HG02571 (cell line): ENCODE data around the gene AP1G1.
"Not testable (repeated sequence)": the region's sequence is repeated elsewhere in the genome, so short reads cannot be mapped to it uniquely, and the experiment has no call there.

Source experiments
- ATAC-seq: cut with Tn5 transposase; IDR thresholded peaks from one replicate; pipeline ENCODE4 v1.9.1; 2021; ENCODE audit warnings: mild to moderate bottlenecking, moderate library complexity; ENCODE audit not compliant: unreplicated experiment

AP1G1 gene

DNA sequence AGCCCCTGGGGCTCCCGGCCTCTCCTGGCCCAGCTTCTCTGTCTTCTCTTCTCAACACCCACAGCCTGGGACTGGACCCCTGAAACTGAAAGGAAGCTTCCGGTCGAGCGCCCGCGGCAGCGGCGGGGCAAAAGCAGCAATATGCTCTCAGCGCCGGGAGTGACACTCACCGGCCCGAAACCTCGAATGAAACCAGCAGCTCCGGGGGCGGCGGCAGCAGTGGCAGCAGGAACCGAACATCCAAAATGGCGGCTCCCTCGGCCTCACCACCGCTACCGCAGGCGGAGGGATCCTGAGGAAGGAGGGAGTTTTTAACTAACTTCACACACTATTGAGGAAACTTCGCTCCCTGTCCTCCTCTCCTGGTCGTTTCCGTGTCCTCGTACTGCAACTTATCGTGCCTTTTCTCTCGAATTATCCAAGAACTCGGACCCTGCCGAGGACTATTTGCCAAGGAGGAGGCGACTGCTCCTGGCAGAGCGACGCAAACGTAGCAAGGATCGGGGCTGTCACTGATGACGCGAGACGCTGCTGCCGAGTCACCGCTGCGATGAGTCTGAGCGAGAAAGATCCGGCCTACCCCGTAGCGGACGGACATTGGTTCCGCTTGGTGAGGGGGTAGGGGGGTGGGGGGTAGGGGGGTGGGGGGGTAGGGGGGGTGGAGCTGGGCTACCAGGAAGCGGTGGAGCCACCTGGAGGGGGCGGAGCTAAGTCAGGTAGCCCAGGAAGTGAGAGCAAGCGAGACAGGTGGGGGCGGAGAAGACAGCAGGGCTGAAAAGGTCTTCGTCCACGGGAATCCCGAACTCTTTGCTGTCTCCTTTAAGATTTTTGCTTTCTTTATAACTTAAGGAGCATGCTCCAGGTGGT lies at the start of gene AP1G1:
Gene AP1G1 (minus strand): TSS at position 242 of the 867 bp plus-strand sequence. CDS start 19,355 bp downstream, outside the sequence.
- ATAC-seq: peak; percentile 70

- no peak for ATAC-seq
Observed at GRCh38 chr16:71855937-71856662, 47.5 kb upstream of the AP1G1 start.

DNA sequence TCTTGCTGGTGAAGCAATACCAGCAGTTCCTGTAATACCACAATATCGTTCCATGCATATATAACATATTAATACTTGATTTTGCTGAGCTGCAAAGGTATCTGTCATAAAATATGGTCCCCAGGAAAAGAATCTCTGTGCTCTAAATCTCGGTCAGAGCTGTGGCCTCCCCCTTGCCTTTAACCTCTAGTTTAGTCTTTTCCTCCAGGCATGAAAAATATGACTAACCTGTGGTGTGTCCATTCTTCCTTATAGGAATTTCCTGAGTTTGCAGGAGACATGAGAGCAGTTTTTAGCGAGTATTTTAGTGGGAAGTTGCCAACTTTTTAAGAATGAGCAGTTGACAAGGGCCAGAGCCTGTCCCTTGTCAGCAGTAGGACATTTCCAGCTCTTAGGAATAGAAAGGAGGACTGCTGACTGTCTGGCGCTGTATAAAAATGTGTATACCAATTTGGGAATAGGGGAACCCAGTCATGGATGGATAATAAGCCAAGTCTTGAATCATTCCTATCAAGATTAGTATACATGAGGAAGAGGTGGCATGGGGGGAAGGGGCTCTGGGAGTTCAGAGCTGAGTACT lies 45.8 kb upstream of the AP1G1 start:
- no peak for ATAC-seq

DNA sequence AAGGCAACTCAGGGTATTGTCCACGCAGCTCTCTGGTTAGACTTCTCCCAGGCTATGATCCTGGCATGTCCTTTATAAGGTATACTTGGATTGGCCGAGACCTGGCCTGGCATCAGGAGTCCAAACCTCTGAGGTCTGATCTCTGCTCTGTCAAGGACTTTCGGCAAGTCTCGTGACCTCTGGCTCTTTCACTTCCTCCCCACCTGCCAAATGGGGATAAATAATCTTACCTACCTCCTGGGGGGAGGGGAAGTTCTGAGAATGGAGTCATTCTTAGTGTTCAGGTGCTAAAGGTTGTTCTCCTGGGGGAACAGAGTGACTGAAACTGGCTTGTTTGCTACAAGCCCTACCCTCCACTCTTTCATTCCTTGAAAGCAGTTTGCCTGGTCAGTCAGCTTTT lies 44.8 kb upstream of the AP1G1 start:
- ATAC-seq: peak; percentile 70

DNA sequence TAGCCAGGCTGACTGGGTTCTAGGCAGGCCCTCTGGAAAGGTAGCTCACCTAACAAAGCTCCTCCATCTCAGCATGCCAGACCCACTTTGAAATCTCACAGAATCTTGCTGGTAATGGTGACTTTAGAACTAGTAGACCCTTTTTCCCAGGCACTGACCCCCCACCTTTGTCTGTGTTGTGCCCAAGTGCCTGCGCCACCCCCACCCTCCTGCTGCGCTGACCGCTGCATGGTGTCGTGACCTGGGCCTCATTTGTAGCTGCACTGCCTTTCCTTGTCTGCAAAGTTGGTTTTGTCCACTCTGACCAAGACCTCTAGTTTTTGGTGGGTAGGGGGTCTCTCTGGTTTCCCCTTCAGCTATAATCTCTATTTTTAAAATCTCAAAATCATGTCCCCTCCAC lies 43.9 kb upstream of the AP1G1 start:
- no peak for ATAC-seq

DNA sequence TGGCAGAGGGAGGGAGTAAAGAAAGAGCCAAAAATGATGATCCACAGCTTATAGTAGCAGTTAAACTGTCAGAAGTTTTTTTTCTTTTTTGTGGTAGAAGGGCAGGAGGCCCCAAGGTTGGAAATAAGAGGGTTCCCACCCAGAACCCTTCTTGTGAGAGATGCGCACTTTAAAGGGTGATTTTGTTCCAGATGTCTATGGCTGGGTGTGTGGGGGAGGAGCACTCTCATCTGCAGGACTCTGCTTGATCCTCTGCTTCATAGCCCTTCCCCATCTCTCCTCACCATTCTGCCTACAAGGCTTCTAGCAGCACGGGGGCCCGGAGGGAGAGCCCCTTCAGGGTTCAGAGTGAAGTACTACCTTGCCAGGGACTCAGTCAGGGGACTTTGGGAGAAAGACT lies 43.5 kb upstream of the AP1G1 start:
- no peak for ATAC-seq

DNA sequence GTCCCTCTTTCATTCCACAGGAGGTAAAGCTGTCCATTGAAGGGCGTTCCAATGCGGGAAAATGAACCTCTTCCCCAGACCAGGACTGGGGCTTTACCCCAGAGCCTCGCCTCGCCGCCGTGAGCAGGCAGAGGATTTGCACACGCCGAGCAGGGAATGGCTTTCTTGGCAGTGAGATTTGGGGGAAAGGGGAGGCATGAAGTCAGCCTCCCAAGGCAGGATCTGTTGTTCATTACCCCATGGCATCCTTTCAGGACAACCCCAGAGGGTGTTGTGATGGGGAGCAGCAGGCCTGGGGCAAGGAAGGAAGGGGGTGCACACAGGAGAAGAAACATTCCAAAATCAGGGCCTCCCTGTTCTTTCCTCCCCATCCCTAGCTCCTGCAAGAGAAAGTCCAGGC lies 43.1 kb upstream of the AP1G1 start:
- no peak for ATAC-seq

DNA sequence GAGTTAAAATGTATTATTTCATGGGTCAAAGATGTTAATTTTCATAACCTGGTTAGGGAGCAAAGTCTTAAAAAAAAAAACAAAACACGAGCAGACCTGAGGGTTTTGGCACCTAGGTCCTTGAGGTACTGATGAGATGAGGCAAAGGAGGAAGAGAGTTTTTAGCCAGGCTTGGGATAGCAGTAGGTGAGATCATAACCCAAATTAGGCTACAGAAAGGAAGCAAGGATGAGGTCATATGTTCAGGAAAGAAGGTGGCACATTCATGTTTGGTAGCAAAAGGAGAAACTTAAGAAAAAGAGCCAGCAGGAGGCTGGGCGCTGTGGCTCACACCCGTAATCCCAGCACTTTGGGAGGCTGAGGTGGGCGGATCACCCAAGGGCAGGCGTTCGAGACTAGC lies 40.0 kb upstream of the AP1G1 start:
- ATAC-seq: no peak

DNA sequence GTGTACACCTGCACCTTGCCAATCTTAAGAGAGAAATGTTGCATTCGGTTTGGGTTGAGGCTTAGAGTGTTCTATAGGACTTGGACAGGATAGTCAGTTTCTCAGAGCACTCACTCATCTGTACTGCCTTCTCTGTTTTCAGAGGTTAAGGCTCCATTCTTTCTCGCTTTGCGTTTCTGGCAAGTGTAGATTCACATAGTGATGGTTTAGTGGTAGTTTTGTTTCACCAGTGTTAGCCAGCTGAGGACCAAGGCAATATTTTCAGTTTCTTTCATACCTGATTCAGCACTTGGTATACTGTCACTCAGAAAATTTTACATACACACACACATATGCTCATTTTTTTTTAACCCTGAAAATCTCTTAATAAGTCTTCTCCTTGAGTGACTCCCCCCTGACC lies 38.5 kb upstream of the AP1G1 start:
- ATAC-seq: no peak

GRCh38 chr16:71846431-71846830 lies 37.8 kb upstream of the AP1G1 start:
- ATAC-seq: no peak

GRCh38 chr16:71845639-71846430 lies 37.2 kb upstream of the AP1G1 start, which contains the start of gene ATXN1L:
Gene ATXN1L, plus strand, starts transcription at chr16:71845976. Its CDS starts 3,765 bp downstream, at chr16:71849741.
- ATAC-seq: peak; percentile 53

GRCh38 chr16:71843572-71843971 lies 34.9 kb upstream of the AP1G1 start:
- ATAC-seq: no peak

GRCh38 chr16:71840052-71840451 lies 31.4 kb upstream of the AP1G1 start:
- ATAC-seq: no peak

DNA sequence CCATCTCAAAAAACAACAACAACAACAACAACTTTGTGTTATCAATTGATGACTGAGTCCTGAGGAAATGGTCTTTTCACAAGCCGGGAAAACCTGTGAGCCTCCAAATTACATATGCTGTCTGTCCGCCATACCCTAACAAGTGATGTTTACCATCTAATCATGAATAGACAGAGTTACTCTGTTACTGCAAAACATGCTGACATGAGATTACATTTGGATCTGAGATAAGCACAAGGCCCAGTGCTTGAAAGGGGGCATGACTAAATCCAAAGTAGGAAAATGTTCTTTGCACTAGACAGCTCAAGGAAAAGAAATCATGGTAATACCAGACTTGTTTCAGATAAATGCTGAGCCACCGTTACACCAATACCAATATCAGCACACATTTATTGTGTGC lies 28.5 kb upstream of the AP1G1 start:
- no peak for ATAC-seq

GRCh38 chr16:71834291-71834690 lies 25.7 kb upstream of the AP1G1 start:
- ATAC-seq: no peak

- not testable (repeated sequence) for ATAC-seq
Observed at GRCh38 chr16:71832112-71832511, 23.5 kb upstream of the AP1G1 start.

DNA sequence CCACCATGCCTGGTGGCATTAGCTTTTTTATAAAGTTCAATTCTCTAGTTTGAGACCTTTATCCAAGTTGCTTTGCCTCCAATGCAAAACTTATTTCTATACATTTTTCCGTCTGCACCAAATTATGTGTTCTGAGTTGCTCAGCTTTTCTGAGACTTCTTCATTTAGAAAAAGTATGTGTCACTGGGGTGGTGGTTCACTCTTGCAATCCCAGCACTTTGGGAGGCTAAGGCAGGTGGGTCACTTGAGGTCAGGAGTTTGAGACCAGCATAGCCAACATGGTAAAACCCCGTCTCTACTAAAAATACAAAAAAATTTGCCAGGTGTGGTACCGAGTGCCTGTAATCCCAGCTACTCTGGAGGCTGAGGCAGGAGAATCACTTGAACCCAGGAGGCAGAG lies 23.1 kb upstream of the AP1G1 start:
- ATAC-seq: not testable (repeated sequence)

DNA sequence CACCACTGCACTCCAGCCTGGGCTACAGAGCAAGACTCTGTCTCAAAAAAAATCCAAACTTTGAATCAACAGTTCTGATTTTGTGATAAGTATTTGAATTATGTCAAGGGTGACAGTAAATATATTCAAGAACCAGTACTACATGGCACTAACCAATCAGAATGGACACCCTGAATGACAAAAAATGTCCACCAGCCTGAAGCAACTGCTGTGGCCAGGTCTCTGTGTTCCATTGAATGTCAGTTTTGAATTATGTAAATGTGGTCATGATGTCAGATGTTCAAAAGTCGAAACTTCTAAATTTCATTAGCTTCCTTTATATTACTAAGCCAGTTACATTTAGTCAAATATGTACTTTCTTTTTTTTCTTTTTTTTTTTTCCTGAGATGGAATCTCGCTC lies 21.7 kb upstream of the AP1G1 start:
- no peak for ATAC-seq

DNA sequence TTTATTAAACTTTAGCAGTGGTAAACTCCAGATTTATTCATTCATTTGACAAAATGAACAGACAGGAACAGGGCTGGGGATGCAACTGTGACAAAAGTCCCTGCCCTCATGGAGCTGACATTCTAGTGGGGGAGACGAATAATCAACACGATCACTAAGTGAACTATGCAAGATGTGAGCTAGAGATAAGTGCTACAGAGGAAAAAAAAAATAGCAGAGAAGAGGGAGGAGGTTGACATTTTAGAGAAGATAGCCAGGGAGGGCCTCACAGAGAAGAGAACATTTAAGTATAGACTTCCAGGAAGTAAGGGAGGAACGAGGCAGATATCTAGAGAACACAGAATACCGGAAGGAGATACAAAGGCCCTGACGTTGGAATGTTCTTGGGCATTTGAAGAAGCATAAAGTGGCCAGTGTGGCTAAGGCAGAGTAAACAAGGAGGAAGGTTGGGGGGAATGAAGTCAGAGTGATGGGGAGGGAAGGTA lies 17.9 kb upstream of the AP1G1 start:
- ATAC-seq: no peak

DNA sequence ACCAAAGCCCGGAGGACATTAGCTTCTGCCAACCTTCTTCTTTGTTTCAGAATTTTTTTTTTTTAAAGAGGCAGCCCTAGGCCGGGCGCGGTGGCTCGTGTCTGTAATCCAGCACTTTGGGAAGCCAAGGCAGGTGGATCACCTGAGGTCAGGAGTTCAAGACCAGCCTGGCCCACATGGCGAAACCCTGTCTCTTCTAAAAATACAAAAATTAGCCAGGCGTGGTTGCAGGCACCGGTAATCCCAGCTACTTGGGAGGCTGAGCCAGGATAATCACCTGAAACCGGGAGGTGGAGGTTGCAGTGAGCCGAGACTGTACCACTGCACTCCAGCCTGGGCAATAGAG lies 8.5 kb upstream of the AP1G1 start:
- peak; percentile 16 for ATAC-seq

GRCh38 chr16:71811261-71811803 lies 2.7 kb upstream of the AP1G1 start:
- ATAC-seq: no peak
